ENCODE data around the gene PALS1. TPM values are rescaled to one million over a fixed set of nuclear protein-coding genes. Genes with fewer than 3 reads are reported as not detected.

Gene PALS1
- total and polyA plus RNA-seq, 2 donors (not counting 1 experiment from before 2014, with no cell fraction given): 2.6 to 17.0 TPM

- no peaks in the 10 kb centered on the region for H3K9me3 Mint-ChIP-seq (ENCODE audit: insufficient read depth)
- peaks cover 15% of the 10 kb centered on the region for H3K4me1 Mint-ChIP-seq
- no peak for TF ChIP-seq EZH2 (IDR thresholded peaks at IDR 0.05; ENCODE audit: borderline replicate concordance, insufficient read depth, low read depth, low read length, poor library complexity, severe bottlenecking)
- no peak for TF ChIP-seq CTCF (IDR thresholded peaks at IDR 0.05)
- H3K27ac Mint-ChIP-seq: peak overlapping the region; percentile 83
- H3K9ac ChIP-seq (ENCODE audit: low read length): peak overlapping the region; percentile 95
- peak overlapping the region; percentile 80 for H3K4me3 Mint-ChIP-seq
- peaks cover 9 to 10% of the 10 kb centered on the region in 2 donors for H3K4me1 ChIP-seq (ENCODE audit: control insufficient read depth in 2 of 2, insufficient read depth in 2 of 2, low read length in 2 of 2)
- DNase-seq (no peak), ATAC-seq (ENCODE audit: low read depth) (no peak)
- peaks cover 22% of the 10 kb centered on the region for H3K79me2 ChIP-seq (ENCODE audit: control insufficient read depth, insufficient read depth, low read length)
- H3K9me3 ChIP-seq (ENCODE audit: control extremely low read depth in 1 of 3, control insufficient read depth in 2 of 3, insufficient read depth in 1 of 3, low read length in 2 of 3): no peaks in the 10 kb centered on the region
- H3K27ac ChIP-seq (ENCODE audit: low read length in 2 of 2): peak overlapping the region in 1 of 2 donors; percentile 77
- WGBS (ENCODE audit: insufficient coverage): 0% methylated on average over 1 of the region's 4 CpGs
- peak overlapping the region; percentile 75 to 94 (median 78) for H3K4me3 ChIP-seq (ENCODE audit: control extremely low read depth in 1 of 5, extremely low read depth in 1 of 5, insufficient read depth in 1 of 5, low read depth in 2 of 5, low read length in 4 of 5)
- peak overlapping the region; percentile 90 for H2AFZ ChIP-seq (ENCODE audit: insufficient read depth, low read depth, low read length, poor library complexity, severe bottlenecking)
- ChIA-PET CTCF (interaction anchor here (1.6 kb wide), 1 partner anchor 44 kb away, joined by 4 read pairs; no protein-coding TSS in a partner anchor), POLR2A (no interaction called here)
- H3K4me2 ChIP-seq (replicated peaks; ENCODE audit: low read depth, low read length, poor library complexity, severe bottlenecking): peak overlapping the region; percentile 83
- H3K27me3 ChIP-seq (replicated peaks in 1 of 4; ENCODE audit: control extremely low read depth in 1 of 4, control insufficient read depth in 3 of 4, insufficient read depth in 4 of 4, low read length in 3 of 4): no peaks in the 10 kb centered on the region
- no peaks in the 10 kb centered on the region for H3K36me3 ChIP-seq (replicated peaks in 1 of 2; ENCODE audit: control extremely low read depth in 1 of 2, control insufficient read depth in 1 of 2, extremely low read depth in 1 of 2, insufficient read depth in 2 of 2, low read length in 1 of 2)
- H3K27me3 Mint-ChIP-seq: no peaks in the 10 kb centered on the region
- intact Hi-C loops (cut with micrococcal nuclease): loop anchor here (10.0 kb wide), 1 partner anchor 1827 kb away; the partner anchor contains the start of gene FUT8
- no peaks in the 10 kb centered on the region for H4K20me1 ChIP-seq (ENCODE audit: control insufficient read depth, insufficient read depth, low read length, poor library complexity, severe bottlenecking)
Observed at GRCh38 chr14:67242168-67242420, 859 bp downstream of the PALS1 start.

- Mint-ChIP-seq H3K27me3 (no peaks in the 10 kb centered on the region), H3K27ac (no peak overlapping the region), H3K9me3 (ENCODE audit: insufficient read depth) (no peaks in the 10 kb centered on the region), H3K4me1 (peaks cover 13% of the 10 kb centered on the region), H3K4me3 (no peak overlapping the region)
- intact Hi-C loops (cut with micrococcal nuclease): loop anchor here (10.0 kb wide), 1 partner anchor 1830 kb away; the partner anchor contains the start of gene FUT8
- Histone ChIP-seq H3K9ac (ENCODE audit: low read length) (no peak overlapping the region), H3K27ac (ENCODE audit: low read length in 2 of 2) (no peak overlapping the region), H3K79me2 (ENCODE audit: control insufficient read depth, insufficient read depth, low read length) (peaks cover 46% of the 10 kb centered on the region), H3K9me3 (ENCODE audit: control extremely low read depth in 1 of 3, control insufficient read depth in 2 of 3, insufficient read depth in 1 of 3, low read length in 2 of 3) (no peaks in the 10 kb centered on the region), H3K36me3 (replicated peaks in 1 of 2; ENCODE audit: control extremely low read depth in 1 of 2, control insufficient read depth in 1 of 2, extremely low read depth in 1 of 2, insufficient read depth in 2 of 2, low read length in 1 of 2) (no peaks in the 10 kb centered on the region), H2AFZ (ENCODE audit: insufficient read depth, low read depth, low read length, poor library complexity, severe bottlenecking) (no peak overlapping the region), H3K4me1 (ENCODE audit: control insufficient read depth in 2 of 2, insufficient read depth in 2 of 2, low read length in 2 of 2) (peaks cover 5 to 10% of the 10 kb centered on the region in 2 donors), H4K20me1 (ENCODE audit: control insufficient read depth, insufficient read depth, low read length, poor library complexity, severe bottlenecking) (no peaks in the 10 kb centered on the region), H3K4me2 (replicated peaks; ENCODE audit: low read depth, low read length, poor library complexity, severe bottlenecking) (no peak overlapping the region), H3K4me3 (ENCODE audit: control extremely low read depth in 1 of 5, extremely low read depth in 1 of 5, insufficient read depth in 1 of 5, low read depth in 2 of 5, low read length in 4 of 5) (no peak overlapping the region), H3K27me3 (replicated peaks in 1 of 4; ENCODE audit: control extremely low read depth in 1 of 4, control insufficient read depth in 3 of 4, insufficient read depth in 4 of 4, low read length in 3 of 4) (no peaks in the 10 kb centered on the region)
- CTCF ChIA-PET: no interaction called here
- WGBS (ENCODE audit: insufficient coverage): no CpG with 5 or more reads among the region's 1 CpG
- TF ChIP-seq CTCF (IDR thresholded peaks at IDR 0.05) (no peak), EZH2 (IDR thresholded peaks at IDR 0.05; ENCODE audit: borderline replicate concordance, insufficient read depth, low read depth, low read length, poor library complexity, severe bottlenecking) (no peak)
- DNase-seq (no peak), ATAC-seq (ENCODE audit: low read depth) (no peak)
- POLR2A ChIA-PET: no interaction called here
Observed at GRCh38 chr14:67245104-67245503, 3.9 kb downstream of the PALS1 start.
